PC-3 (cell line): ENCODE results near the gene DAPK1. TPM values are rescaled to one million over a fixed set of nuclear protein-coding genes. Genes with fewer than 3 reads are reported as not detected.

Experiments used
- ATAC-seq: fragments of 200-7000 bp; cut with Tn5 transposase; 2 replicates; pipeline ENCODE4 v1.9.1; 2020; ENCODE audit warnings: mild to moderate bottlenecking, moderate library complexity
- BruUV-seq: library from RNA; stranded (reverse); fragments of 400-500 nt; replicated peaks from 2 replicates; lab custom pipeline; 2021; lab: Mats Ljungman, UMichigan
- CTCF ChIA-PET: fragments of 300-600 bp; sonication (Branson Sonifier 250); formaldehyde crosslinking; loops from one replicate; lab custom pipeline; 2022; ENCODE audit warnings: antibody characterized with exemption; lab: Charles Lee
- POLR2A ChIA-PET: fragments of 300-600 bp; sonication (Branson Sonifier 250); formaldehyde crosslinking; loops from one replicate; lab custom pipeline; 2022; ENCODE audit warnings: antibody characterized with exemption; ENCODE audit not compliant: unreplicated experiment; lab: Charles Lee
- DNase-seq: peaks from one replicate; pipeline ENCODE4 v3.0.0-alpha.2; 2015
- H2AFZ ChIP-seq: fragments of 300-600 bp; sonication (generic); 2 replicates; pipeline ENCODE4 v1.6.0; 2016; ENCODE audit warnings: antibody characterized with exemption, low read length
- H3F3A ChIP-seq: fragments of 300-600 bp; sonication (generic); one replicate; pipeline ENCODE4 v1.6.0; 2017; ENCODE audit warnings: antibody characterized with exemption, low read length, control low read depth, mild to moderate bottlenecking; ENCODE audit not compliant: unreplicated experiment
- H3K27ac ChIP-seq: fragments of 300-600 bp; sonication (generic); 2 replicates; pipeline ENCODE4 v1.5.1; 2016; ENCODE audit warnings: mild to moderate bottlenecking, low read length
- H3K27me3 ChIP-seq: fragments of 300-600 bp; sonication (generic); 2 replicates; pipeline ENCODE4 v1.6.1; 2016; ENCODE audit warnings: low read length, mixed read lengths
- H3K36me3 ChIP-seq: fragments of 300-600 bp; sonication (generic); 2 replicates; pipeline ENCODE4 v1.6.1; 2016; ENCODE audit warnings: low read depth, mixed run types, low read length, mixed read lengths
- H3K4me1 ChIP-seq: fragments of 300-600 bp; sonication (generic); 2 replicates; pipeline ENCODE4 v1.5.1; 2016; ENCODE audit warnings: low read length; ENCODE audit not compliant: insufficient read depth
- H3K4me2 ChIP-seq: fragments of 300-600 bp; sonication (generic); 2 replicates; pipeline ENCODE4 v1.6.0; 2016; ENCODE audit warnings: low read length
- H3K4me3 ChIP-seq: fragments of 300-600 bp; sonication (generic); 2 replicates; pipeline ENCODE4 v1.5.1; 2016; ENCODE audit warnings: mild to moderate bottlenecking, low read length, mixed read lengths
- H3K79me2 ChIP-seq: fragments of 300-600 bp; sonication (generic); 2 replicates; pipeline ENCODE4 v1.6.1; 2017; ENCODE audit warnings: low read length, mixed read lengths
- H3K9ac ChIP-seq: fragments of 300-600 bp; sonication (generic); 2 replicates; pipeline ENCODE4 v1.6.0; 2016; ENCODE audit warnings: mild to moderate bottlenecking, low read length
- H3K9me2 ChIP-seq: fragments of 300-600 bp; sonication (generic); replicated peaks from 2 replicates; pipeline ENCODE4 v1.6.1; 2016; ENCODE audit warnings: mixed run types, low read length, mixed read lengths
- H3K9me3 ChIP-seq: fragments of 300-600 bp; sonication (generic); 2 replicates; pipeline ENCODE4 v1.6.1; 2016; ENCODE audit warnings: low read length, mixed read lengths
- H4K20me1 ChIP-seq: fragments of 300-600 bp; sonication (generic); 2 replicates; pipeline ENCODE4 v1.6.1; 2016; ENCODE audit warnings: low read length, mixed read lengths
- CTCF ChIP-seq: fragments of 300-600 bp; sonication (generic); conservative IDR thresholded peaks from 2 replicates; pipeline ENCODE4 v1.5.1; 2017; ENCODE audit warnings: antibody characterized with exemption, low read depth, mild to moderate bottlenecking, low read length
- EZH2 ChIP-seq: fragments of 300-600 bp; sonication (generic); IDR thresholded peaks from one replicate; pipeline ENCODE4 v1.6.1; 2017; ENCODE audit warnings: antibody characterized with exemption, mild to moderate bottlenecking, low read length; ENCODE audit not compliant: unreplicated experiment
- EZH2phosphoT487 ChIP-seq: fragments of 300-600 bp; sonication (generic); IDR thresholded peaks from 2 replicates; pipeline ENCODE4 v1.6.1; 2018; ENCODE audit warnings: mild to moderate bottlenecking, antibody characterized with exemption, low read length, borderline replicate concordance
- intact Hi-C: fragments of 100-400 bp; cut with micrococcal nuclease; formaldehyde crosslinking; loops from 2 replicates; pipeline ENCODE4 v1.9.0; 2023
- total RNA-seq: library from RNA; depleted of rRNA; stranded (reverse); fragments of >200 nt; gene quantifications from 2 replicates; pipeline ENCODE4 v1.2.3, GENCODE V29; 2014

Gene DAPK1
- total RNA-seq, 1 experiment from 2014 or later, result not detected

- no TSS peak for BruUV-seq
- Histone ChIP-seq H3K79me2 (no peaks in the 10 kb centered on the region), H3F3A (no peaks in the 10 kb centered on the region), H3K9me3 (no peaks in the 10 kb centered on the region), H2AFZ (no peak overlapping the region), H3K9ac (no peak overlapping the region), H3K9me2 (no peaks in the 10 kb centered on the region), H3K27ac (no peak overlapping the region), H4K20me1 (no peaks in the 10 kb centered on the region), H3K4me2 (no peak overlapping the region), H3K4me1 (no peaks in the 10 kb centered on the region), H3K36me3 (no peaks in the 10 kb centered on the region), H3K4me3 (no peak overlapping the region), H3K27me3 (no peaks in the 10 kb centered on the region)
- ChIA-PET CTCF (no interaction called here), POLR2A (no interaction called here)
- intact Hi-C loops, result no loop called here
- DNase-seq (no peak), ATAC-seq (no peak)
- no peak for TF ChIP-seq CTCF
- TF ChIP-seq EZH2, result no peak
- no peak for TF ChIP-seq EZH2phosphoT487
Measured at GRCh38 chr9:87519461-87519860, 21.8 kb downstream of the DAPK1 start.

- H3K27ac ChIP-seq, result no peak overlapping the region
- no peaks in the 10 kb centered on the region for H4K20me1 ChIP-seq
- no peak overlapping the region for H3K9ac ChIP-seq
- no peak for TF ChIP-seq EZH2phosphoT487
- TF ChIP-seq CTCF, result no peak
- no peak for TF ChIP-seq EZH2
- intact Hi-C loops, result no loop called here
- ATAC-seq (no peak), DNase-seq (no peak)
- BruUV-seq, result no TSS peak
- no peaks in the 10 kb centered on the region for H3K36me3 ChIP-seq
- POLR2A ChIA-PET, result no interaction called here
- no peaks in the 10 kb centered on the region for H3K9me2 ChIP-seq
- CTCF ChIA-PET, result no interaction called here
- H3K4me3 ChIP-seq, result no peak overlapping the region
- no peak overlapping the region for H3K4me2 ChIP-seq
- no peaks in the 10 kb centered on the region for H3K79me2 ChIP-seq
- H3K9me3 ChIP-seq, result no peaks in the 10 kb centered on the region
- H3K4me1 ChIP-seq, result no peaks in the 10 kb centered on the region
- no peaks in the 10 kb centered on the region for H3K27me3 ChIP-seq
- no peak overlapping the region for H2AFZ ChIP-seq
- H3F3A ChIP-seq, result no peaks in the 10 kb centered on the region
Measured at GRCh38 chr9:87520172-87520683, 22.6 kb downstream of the DAPK1 start.

- POLR2A ChIA-PET, result no interaction called here
- Histone ChIP-seq H3F3A (no peaks in the 10 kb centered on the region), H2AFZ (no peak overlapping the region), H3K9me2 (no peaks in the 10 kb centered on the region), H3K4me2 (no peak overlapping the region), H3K79me2 (no peaks in the 10 kb centered on the region), H3K27me3 (no peaks in the 10 kb centered on the region), H3K9ac (no peak overlapping the region), H3K4me3 (no peak overlapping the region), H3K27ac (no peak overlapping the region), H3K4me1 (no peaks in the 10 kb centered on the region), H3K36me3 (no peaks in the 10 kb centered on the region), H4K20me1 (no peaks in the 10 kb centered on the region), H3K9me3 (no peaks in the 10 kb centered on the region)
- no peak for TF ChIP-seq EZH2phosphoT487
- no peak for TF ChIP-seq CTCF
- no peak for TF ChIP-seq EZH2
- DNase-seq (no peak), ATAC-seq (no peak)
- BruUV-seq, result no TSS peak
- CTCF ChIA-PET, result no interaction called here
- intact Hi-C loops, result no loop called here
Measured at GRCh38 chr9:87521834-87522233, 24.2 kb downstream of the DAPK1 start.
